CD4-positive, alpha-beta T cell (primary cell): ENCODE data around the gene HS6ST3. TPM values are rescaled to one million over a fixed set of nuclear protein-coding genes. Genes with fewer than 3 reads are reported as not detected.

ENCODE experiments used
- ATAC-seq: fragments of 200-7000 bp; cut with Tn5 transposase; one replicate; pipeline ENCODE4 v1.10.0; 2022; ENCODE audit warnings: mild to moderate bottlenecking; ENCODE audit not compliant: poor library complexity
- CTCF ChIA-PET: fragments of 350-600 bp; sonication (Branson Sonifier 250); formaldehyde crosslinking; loops from one replicate; lab custom pipeline; 2021; ENCODE audit warnings: antibody characterized with exemption, inconsistent platforms; lab: Charles Lee
- POLR2A ChIA-PET: fragments of 350-600 bp; sonication (Branson Sonifier 250); formaldehyde crosslinking; loops from one replicate; lab custom pipeline; 2021; ENCODE audit warnings: antibody characterized with exemption, inconsistent platforms; lab: Charles Lee
- DNase-seq, 14 experiments: peaks; one replicate each; pipeline ENCODE4 v3.0.0-alpha.2; 2013 to 2020; ENCODE audit warnings: mixed read lengths in 2 of 14
- H3K27ac ChIP-seq, 2 donors: one replicate each; pipeline versions ENCODE4 v1.5.1 to v1.7.0; 2013; ENCODE audit warnings: low read length in 2 of 2, low read depth in 1 of 2, mild to moderate bottlenecking in 1 of 2
- H3K27me3 ChIP-seq, 2 experiments: 1 replicate in 1 of 2; 2 replicates in 1 of 2; pipeline versions ENCODE4 v1.6.1 to v1.7.0; 2013; ENCODE audit warnings: low read length in 2 of 2, control low read depth in 1 of 2, mild to moderate bottlenecking in 1 of 2, moderate library complexity in 1 of 2; ENCODE audit not compliant: insufficient read depth in 2 of 2, control insufficient read depth in 1 of 2
- H3K36me3 ChIP-seq: one replicate; pipeline ENCODE4 v1.6.1; 2013; ENCODE audit warnings: low read length, control low read depth; ENCODE audit not compliant: insufficient read depth
- H3K4me1 ChIP-seq: one replicate; pipeline ENCODE4 v1.6.1; 2013; ENCODE audit warnings: low read length, control low read depth; ENCODE audit not compliant: insufficient read depth
- H3K4me3 ChIP-seq: one replicate; pipeline ENCODE4 v1.5.1; 2013; ENCODE audit warnings: mild to moderate bottlenecking, low read length, moderate library complexity
- H3K9me3 ChIP-seq, 2 experiments: 1 replicate in 1 of 2; 2 replicates in 1 of 2; pipeline versions ENCODE4 v1.6.1 to v1.7.0; 2013; ENCODE audit warnings: low read length in 2 of 2, mild to moderate bottlenecking in 2 of 2, control low read depth in 1 of 2, moderate library complexity in 1 of 2; ENCODE audit not compliant: control insufficient read depth in 1 of 2, insufficient read depth in 1 of 2
- H3K27ac Mint-ChIP-seq: one replicate; pipeline ENCODE4 v1.8.0; 2020; ENCODE audit warnings: mixed read lengths
- H3K27me3 Mint-ChIP-seq: one replicate; pipeline ENCODE4 v1.8.0; 2021; ENCODE audit warnings: mixed read lengths
- H3K36me3 Mint-ChIP-seq: one replicate; pipeline ENCODE4 v1.8.0; 2021; ENCODE audit warnings: low read depth, mixed read lengths
- H3K4me1 Mint-ChIP-seq: one replicate; pipeline ENCODE4 v1.8.0; 2021; ENCODE audit warnings: low read depth, mixed read lengths
- H3K4me3 Mint-ChIP-seq: one replicate; pipeline ENCODE4 v1.8.0; 2020; ENCODE audit warnings: mild to moderate bottlenecking, mixed read lengths
- H3K9me3 Mint-ChIP-seq: one replicate; pipeline ENCODE4 v1.8.0; 2020; ENCODE audit warnings: mixed read lengths
- intact Hi-C, 2 experiments: fragments of 100-400 bp; cut with DNase I in 1 of 2; cut with micrococcal nuclease in 1 of 2; formaldehyde crosslinking; loops; one replicate each; pipeline versions ENCODE4 v1.15.1 to v1.9.0; 2023 to 2025; cut with DNase I, micrococcal nuclease
- total RNA-seq, 174 experiments: library from RNA in 2 of 174; stranded (reverse) in 2 of 174; gene quantifications; one replicate each; pipeline ENCODE4 v1.2.3 and lab custom pipeline; 2021 to 2026
- TF ChIP-seq, protein P1 (sequence below): fragments of 200-600 bp; IDR thresholded peaks from one replicate; pipeline ENCODE4 v1.8.0; 2022; ENCODE audit warnings: antibody characterized with exemption, mild to moderate bottlenecking

The HS6ST3 gene
- total RNA-seq, 2 experiments from 2014 or later, result not detected

DNA sequence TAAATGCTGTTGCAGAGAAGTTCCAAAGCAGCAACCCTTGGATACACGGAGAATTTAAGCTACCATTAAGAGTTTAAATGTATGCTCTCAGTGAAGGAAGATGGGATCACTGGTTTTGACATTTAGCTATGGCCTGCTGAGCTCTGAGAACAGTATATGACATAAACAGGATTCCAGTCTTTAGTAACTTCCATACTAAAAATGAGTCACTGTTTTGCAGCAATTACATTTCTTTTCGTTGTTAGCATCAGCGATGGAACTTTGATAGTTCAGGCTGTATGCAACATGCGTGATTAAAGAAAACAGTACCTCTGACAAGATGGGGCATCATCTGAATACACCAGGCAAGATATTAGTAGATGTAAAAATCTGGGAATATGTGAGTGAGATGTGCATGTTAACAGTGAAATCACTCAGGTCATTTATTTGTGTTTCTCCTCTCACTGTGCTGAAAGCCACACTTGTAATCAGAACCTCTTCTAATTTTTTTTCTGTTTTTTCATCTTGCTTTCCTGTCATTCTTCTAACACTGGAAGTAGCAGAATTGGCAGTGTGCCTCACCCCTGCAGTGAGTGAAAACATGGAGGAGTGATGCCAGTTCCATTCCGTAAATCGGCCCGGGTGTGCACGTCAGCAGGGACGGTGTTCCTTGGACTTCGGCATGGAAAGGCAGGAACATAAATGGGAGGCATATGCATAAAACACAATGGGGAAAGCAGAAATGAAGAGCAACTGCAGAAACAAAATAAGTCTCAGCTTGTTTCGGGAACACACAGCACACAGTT, 542.8 kb downstream of the HS6ST3 start:
- Histone ChIP-seq H3K27me3 (no peaks in the 10 kb centered on the region), H3K36me3 (no peaks in the 10 kb centered on the region), H3K4me1 (no peaks in the 10 kb centered on the region), H3K9me3 (peaks cover 0 to 3% of the 10 kb centered on the region in 2 experiments), H3K4me3 (no peak overlapping the region), H3K27ac (no peak overlapping the region)
- TF ChIP-seq, protein P1, sequence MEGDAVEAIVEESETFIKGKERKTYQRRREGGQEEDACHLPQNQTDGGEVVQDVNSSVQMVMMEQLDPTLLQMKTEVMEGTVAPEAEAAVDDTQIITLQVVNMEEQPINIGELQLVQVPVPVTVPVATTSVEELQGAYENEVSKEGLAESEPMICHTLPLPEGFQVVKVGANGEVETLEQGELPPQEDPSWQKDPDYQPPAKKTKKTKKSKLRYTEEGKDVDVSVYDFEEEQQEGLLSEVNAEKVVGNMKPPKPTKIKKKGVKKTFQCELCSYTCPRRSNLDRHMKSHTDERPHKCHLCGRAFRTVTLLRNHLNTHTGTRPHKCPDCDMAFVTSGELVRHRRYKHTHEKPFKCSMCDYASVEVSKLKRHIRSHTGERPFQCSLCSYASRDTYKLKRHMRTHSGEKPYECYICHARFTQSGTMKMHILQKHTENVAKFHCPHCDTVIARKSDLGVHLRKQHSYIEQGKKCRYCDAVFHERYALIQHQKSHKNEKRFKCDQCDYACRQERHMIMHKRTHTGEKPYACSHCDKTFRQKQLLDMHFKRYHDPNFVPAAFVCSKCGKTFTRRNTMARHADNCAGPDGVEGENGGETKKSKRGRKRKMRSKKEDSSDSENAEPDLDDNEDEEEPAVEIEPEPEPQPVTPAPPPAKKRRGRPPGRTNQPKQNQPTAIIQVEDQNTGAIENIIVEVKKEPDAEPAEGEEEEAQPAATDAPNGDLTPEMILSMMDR, result no peak
- no peaks in the 10 kb centered on the region for H3K4me1 Mint-ChIP-seq
- DNase-seq (no peak), ATAC-seq (no peak)
- intact Hi-C loops, result no loop called here
- CTCF ChIA-PET, result no interaction called here
- H3K36me3 Mint-ChIP-seq, result no peaks in the 10 kb centered on the region
- no peaks in the 10 kb centered on the region for H3K27me3 Mint-ChIP-seq
- H3K9me3 Mint-ChIP-seq, result peaks cover 9% of the 10 kb centered on the region
- no peak overlapping the region for H3K27ac Mint-ChIP-seq
- POLR2A ChIA-PET, result no interaction called here
- H3K4me3 Mint-ChIP-seq, result no peak overlapping the region

DNA sequence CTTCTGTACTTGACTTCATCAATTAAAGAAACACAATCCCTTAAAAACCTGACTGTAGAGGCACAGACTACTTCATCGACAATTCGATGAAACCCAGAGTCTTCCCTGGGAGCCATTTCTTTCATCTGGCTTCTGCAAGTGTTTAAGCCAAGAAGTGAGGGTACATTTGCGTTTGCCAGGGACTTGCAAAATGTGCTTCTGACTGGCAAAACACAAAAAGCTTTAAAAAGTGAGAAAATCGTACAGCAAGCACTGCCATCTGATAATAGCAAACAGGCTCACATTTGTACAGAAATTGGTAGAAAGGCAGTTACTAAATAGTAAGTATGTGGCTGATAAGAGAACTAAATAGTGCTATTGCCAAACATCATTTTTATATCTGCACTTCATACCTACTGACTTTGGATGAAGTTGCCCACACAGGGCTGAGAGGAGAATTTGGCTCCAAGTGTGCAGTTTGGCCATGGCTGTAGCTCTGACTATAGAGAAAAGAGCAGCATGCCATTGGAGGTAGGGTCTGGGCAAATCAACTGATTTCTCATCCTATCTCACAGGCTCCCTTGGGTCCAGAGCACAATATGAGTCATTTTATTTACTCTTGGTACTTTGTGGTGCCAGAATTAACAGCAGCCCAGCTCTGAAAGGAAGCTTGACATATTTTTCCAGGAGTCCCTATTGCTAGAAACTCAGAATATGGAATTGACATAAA, 546.2 kb downstream of the HS6ST3 start:
- Mint-ChIP-seq H3K4me3 (no peak overlapping the region), H3K27ac (no peak overlapping the region), H3K27me3 (no peaks in the 10 kb centered on the region), H3K9me3 (peaks cover 10% of the 10 kb centered on the region), H3K4me1 (no peaks in the 10 kb centered on the region), H3K36me3 (no peaks in the 10 kb centered on the region)
- no peak for ATAC-seq
- no peak overlapping the region for H3K27ac ChIP-seq
- intact Hi-C loops, result no loop called here
- POLR2A ChIA-PET, result no interaction called here
- no peak overlapping the region for H3K4me3 ChIP-seq
- H3K4me1 ChIP-seq, result no peaks in the 10 kb centered on the region
- no peak for DNase-seq
- TF ChIP-seq, protein P1, result no peak
- no peaks in the 10 kb centered on the region for H3K36me3 ChIP-seq
- peaks cover 0 to 3% of the 10 kb centered on the region in 2 experiments for H3K9me3 ChIP-seq
- CTCF ChIA-PET, result no interaction called here
- no peaks in the 10 kb centered on the region for H3K27me3 ChIP-seq

DNA sequence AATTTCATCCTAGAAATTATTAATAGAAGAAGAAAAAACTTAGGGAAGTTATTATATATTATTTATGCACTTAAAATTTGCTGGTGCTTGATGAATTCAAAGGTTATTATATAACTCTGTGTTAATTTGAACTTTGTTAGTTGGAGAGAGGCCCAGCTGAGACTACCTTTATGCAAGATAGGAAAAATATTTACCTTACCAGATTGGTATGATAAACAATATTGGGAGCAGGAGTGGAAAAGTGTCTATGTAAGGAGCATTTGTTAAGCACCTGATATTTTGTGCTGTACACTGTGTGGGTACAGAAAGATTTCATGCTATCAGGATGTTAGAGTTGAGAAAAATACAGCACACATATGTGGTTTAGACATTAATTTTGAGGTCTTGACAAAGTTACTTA, 547.1 kb downstream of the HS6ST3 start:
- peaks cover 15% of the 10 kb centered on the region for H3K9me3 Mint-ChIP-seq
- no peak overlapping the region for H3K4me3 ChIP-seq
- intact Hi-C loops, result no loop called here
- TF ChIP-seq, protein P1, result no peak
- ChIA-PET CTCF (no interaction called here), POLR2A (no interaction called here)
- H3K27ac ChIP-seq, result no peak overlapping the region
- H3K27ac Mint-ChIP-seq, result no peak overlapping the region
- H3K4me1 ChIP-seq, result no peaks in the 10 kb centered on the region
- ATAC-seq (no peak), DNase-seq (no peak)
- peaks cover 0 to 3% of the 10 kb centered on the region in 2 experiments for H3K9me3 ChIP-seq
- no peak overlapping the region for H3K4me3 Mint-ChIP-seq
- H3K36me3 ChIP-seq, result no peaks in the 10 kb centered on the region
- no peaks in the 10 kb centered on the region for H3K27me3 Mint-ChIP-seq
- H3K27me3 ChIP-seq, result no peaks in the 10 kb centered on the region
- H3K36me3 Mint-ChIP-seq, result no peaks in the 10 kb centered on the region
- no peaks in the 10 kb centered on the region for H3K4me1 Mint-ChIP-seq
